GM23338 (cell line): ENCODE measurements around the gene DCPS. TPM values are rescaled to one million over a fixed set of nuclear protein-coding genes. Genes with fewer than 3 reads are reported as not detected.

ENCODE experiments used
- ATAC-seq: fragments of 200-7000 bp; cut with Tn5 transposase; 3 replicates; pipeline ENCODE4 v1.9.1; 2020
- DNase-seq: peaks from one replicate; pipeline ENCODE4 v3.0.0-alpha.2; 2015; ENCODE audit warnings: low spot score
- H2AFZ ChIP-seq: fragments of 200-600 bp; sonication (generic); 2 replicates; pipeline ENCODE4 v1.8.0; 2016; ENCODE audit warnings: antibody characterized with exemption, mild to moderate bottlenecking, moderate library complexity
- H3F3A ChIP-seq: fragments of 200-600 bp; sonication (generic); replicated peaks from 2 replicates; pipeline ENCODE4 v1.8.0; 2017; ENCODE audit warnings: antibody characterized with exemption, mixed run types, low read depth
- H3K27ac ChIP-seq: fragments of 200-600 bp; sonication (generic); 2 replicates; pipeline ENCODE4 v1.6.1; 2016; ENCODE audit warnings: low read depth
- H3K27me3 ChIP-seq: fragments of 200-600 bp; sonication (generic); 2 replicates; pipeline ENCODE4 v1.8.0; 2016; ENCODE audit warnings: mild to moderate bottlenecking, mixed run types, moderate library complexity; ENCODE audit not compliant: insufficient read depth
- H3K36me3 ChIP-seq: fragments of 200-600 bp; sonication (generic); 2 replicates; pipeline ENCODE4 v1.8.0; 2016; ENCODE audit warnings: mild to moderate bottlenecking; ENCODE audit not compliant: insufficient read depth
- H3K4me1 ChIP-seq: fragments of 200-600 bp; sonication (generic); 2 replicates; pipeline ENCODE4 v1.8.0; 2016; ENCODE audit warnings: mild to moderate bottlenecking, moderate library complexity; ENCODE audit not compliant: insufficient read depth
- H3K4me2 ChIP-seq: fragments of 200-600 bp; sonication (generic); 2 replicates; pipeline ENCODE4 v1.7.1; 2017; ENCODE audit warnings: mixed run types
- H3K4me3 ChIP-seq: fragments of 200-600 bp; sonication (generic); 2 replicates; pipeline ENCODE4 v1.6.1; 2016; ENCODE audit warnings: mixed run types
- H3K79me2 ChIP-seq: fragments of 200-600 bp; sonication (generic); replicated peaks from 2 replicates; pipeline ENCODE4 v1.8.0; 2017; ENCODE audit warnings: mild to moderate bottlenecking; ENCODE audit not compliant: insufficient read depth
- H3K9me2 ChIP-seq: fragments of 200-600 bp; sonication (generic); 2 replicates; pipeline ENCODE4 v1.8.0; 2017; ENCODE audit not compliant: insufficient read depth
- H4K20me1 ChIP-seq: fragments of 200-600 bp; sonication (generic); replicated peaks from 2 replicates; pipeline ENCODE4 v1.8.0; 2017; ENCODE audit warnings: mild to moderate bottlenecking; ENCODE audit not compliant: insufficient read depth
- H3K27ac Mint-ChIP-seq: 2 replicates; pipeline ENCODE4 v1.8.0; 2020; ENCODE audit warnings: inconsistent platforms, mild to moderate bottlenecking, moderate library complexity, mixed read lengths
- H3K27me3 Mint-ChIP-seq: 3 replicates; pipeline ENCODE4 v1.8.0; 2022; ENCODE audit warnings: low read depth, mild to moderate bottlenecking, moderate library complexity, mixed read lengths, inconsistent platforms; ENCODE audit not compliant: insufficient read depth, poor library complexity
- H3K36me3 Mint-ChIP-seq: 3 replicates; pipeline ENCODE4 v1.8.0; 2021; ENCODE audit warnings: low read depth, mild to moderate bottlenecking, inconsistent platforms, moderate library complexity, mixed read lengths
- H3K4me1 Mint-ChIP-seq: 3 replicates; pipeline ENCODE4 v1.8.0; 2020; ENCODE audit warnings: mild to moderate bottlenecking, inconsistent platforms, mixed read lengths
- H3K4me3 Mint-ChIP-seq: 3 replicates; pipeline ENCODE4 v1.8.0; 2021; ENCODE audit warnings: moderate library complexity, mild to moderate bottlenecking, inconsistent platforms, mixed read lengths
- H3K9me3 Mint-ChIP-seq: 3 replicates; pipeline ENCODE4 v1.8.0; 2020; ENCODE audit warnings: moderate library complexity, mild to moderate bottlenecking, inconsistent platforms, mixed read lengths
- CREB1 ChIP-seq: fragments of 250-450 bp; sonication (Bioruptor Pico); IDR thresholded peaks from 2 replicates; pipeline ENCODE4 v1.5.0; 2020; ENCODE audit warnings: low read depth, mild to moderate bottlenecking, moderate library complexity
- ETS1 ChIP-seq: IDR thresholded peaks from 2 replicates; pipeline ENCODE4 v1.6.1; 2016; ENCODE audit warnings: antibody characterized with exemption
- EZH2 ChIP-seq: fragments of 200-600 bp; sonication (generic); IDR thresholded peaks from one replicate; pipeline ENCODE4 v1.8.0; 2017; ENCODE audit warnings: antibody characterized with exemption, mild to moderate bottlenecking, low read depth; ENCODE audit not compliant: unreplicated experiment
- EZH2phosphoT487 ChIP-seq: fragments of 200-600 bp; sonication (generic); IDR thresholded peaks from one replicate; pipeline ENCODE4 v1.8.1; 2018; ENCODE audit warnings: antibody characterized with exemption; ENCODE audit not compliant: unreplicated experiment
- JUNB ChIP-seq: IDR thresholded peaks from one replicate; pipeline ENCODE4 v1.6.1; 2016; ENCODE audit warnings: antibody characterized with exemption; ENCODE audit not compliant: unreplicated experiment
- NANOG ChIP-seq: IDR thresholded peaks from 2 replicates; pipeline ENCODE4 v1.6.1; 2016; ENCODE audit warnings: antibody characterized with exemption, borderline replicate concordance
- POLR2AphosphoS5 ChIP-seq: IDR thresholded peaks from 2 replicates; pipeline ENCODE4 v1.6.1; 2016; ENCODE audit warnings: antibody characterized with exemption, low read depth
- STAT1 ChIP-seq: IDR thresholded peaks from one replicate; pipeline ENCODE4 v1.6.1; 2016; ENCODE audit warnings: antibody characterized with exemption; ENCODE audit not compliant: unreplicated experiment
- ZNF114 ChIP-seq: fragments of 250-450 bp; sonication (Bioruptor Pico); IDR thresholded peaks from 2 replicates; pipeline ENCODE4 v1.5.0; 2020; ENCODE audit warnings: mild to moderate bottlenecking, moderate library complexity
- ZNF331 ChIP-seq: fragments of 250-450 bp; sonication (Bioruptor Pico); IDR thresholded peaks from 2 replicates; pipeline ENCODE4 v1.5.0; 2020; ENCODE audit warnings: low read depth, mild to moderate bottlenecking, moderate library complexity
- polyA plus RNA-seq: library from polyadenylated mRNA; unstranded; fragments of >200 nt; fragmentation: Nextera tagmentation; extraction: Ambion mirVana; gene quantifications from 2 replicates; pipeline ENCODE4 v1.2.1, GENCODE V29; 2016
- total RNA-seq: library from RNA; depleted of rRNA; stranded (reverse); fragments of >200 nt; shearing (Covaris generic); gene quantifications from 2 replicates; pipeline ENCODE4 v1.2.3, GENCODE V29; 2014
- TF ChIP-seq, protein P1 (sequence below): fragments of 250-450 bp; sonication (Bioruptor Pico); IDR thresholded peaks from 2 replicates; pipeline ENCODE4 v1.5.0; 2020; ENCODE audit warnings: mild to moderate bottlenecking, moderate library complexity
- TF ChIP-seq, protein P2 (sequence below), 2 experiments: fragments of 200-600 bp in 1 of 2; sonication (generic) in 1 of 2; conservative IDR thresholded peaks; 2 replicates each; pipeline versions ENCODE4 v1.5.1 to v1.6.1; 2016 to 2017; ENCODE audit warnings: antibody characterized with exemption in 2 of 2, low read depth in 2 of 2, mild to moderate bottlenecking in 2 of 2, moderate library complexity in 1 of 2
- TF ChIP-seq, protein P3 (sequence below): IDR thresholded peaks from one replicate; pipeline ENCODE4 v1.6.1; 2018; ENCODE audit warnings: antibody characterized with exemption; ENCODE audit not compliant: unreplicated experiment

The DCPS gene
- total and polyA plus RNA-seq, 2 experiments from 2014 or later, result 26.8 to 46.4 TPM

GRCh38 chr11:126322996-126323395 is 19.1 kb downstream of the DCPS start:
- no peaks in the 10 kb centered on the region; the same call in 2 of the 3 replicates for H3K36me3 Mint-ChIP-seq
- Histone ChIP-seq H3K27ac (no peak overlapping the region), H3K27me3 (no peaks in the 10 kb centered on the region), H3K4me1 (no peaks in the 10 kb centered on the region), H3K4me3 (no peak overlapping the region), H3K4me2 (no peak overlapping the region), H3K9me2 (no peaks in the 10 kb centered on the region), H3K79me2 (no peaks in the 10 kb centered on the region; the same call in none of the 2 replicates), H4K20me1 (no peaks in the 10 kb centered on the region), H2AFZ (no peak overlapping the region), H3K36me3 (no peaks in the 10 kb centered on the region), H3F3A (no peaks in the 10 kb centered on the region)
- TF ChIP-seq STAT1 (no peak), EZH2 (no peak), ETS1 (no peak), CREB1 (CRISPR knock-in tag) (no peak), NANOG (no peak), POLR2AphosphoS5 (no peak), ZNF114 (CRISPR knock-in tag) (no peak), EZH2phosphoT487 (no peak), JUNB (no peak), ZNF331 (CRISPR knock-in tag) (no peak)
- TF ChIP-seq, protein P1, sequence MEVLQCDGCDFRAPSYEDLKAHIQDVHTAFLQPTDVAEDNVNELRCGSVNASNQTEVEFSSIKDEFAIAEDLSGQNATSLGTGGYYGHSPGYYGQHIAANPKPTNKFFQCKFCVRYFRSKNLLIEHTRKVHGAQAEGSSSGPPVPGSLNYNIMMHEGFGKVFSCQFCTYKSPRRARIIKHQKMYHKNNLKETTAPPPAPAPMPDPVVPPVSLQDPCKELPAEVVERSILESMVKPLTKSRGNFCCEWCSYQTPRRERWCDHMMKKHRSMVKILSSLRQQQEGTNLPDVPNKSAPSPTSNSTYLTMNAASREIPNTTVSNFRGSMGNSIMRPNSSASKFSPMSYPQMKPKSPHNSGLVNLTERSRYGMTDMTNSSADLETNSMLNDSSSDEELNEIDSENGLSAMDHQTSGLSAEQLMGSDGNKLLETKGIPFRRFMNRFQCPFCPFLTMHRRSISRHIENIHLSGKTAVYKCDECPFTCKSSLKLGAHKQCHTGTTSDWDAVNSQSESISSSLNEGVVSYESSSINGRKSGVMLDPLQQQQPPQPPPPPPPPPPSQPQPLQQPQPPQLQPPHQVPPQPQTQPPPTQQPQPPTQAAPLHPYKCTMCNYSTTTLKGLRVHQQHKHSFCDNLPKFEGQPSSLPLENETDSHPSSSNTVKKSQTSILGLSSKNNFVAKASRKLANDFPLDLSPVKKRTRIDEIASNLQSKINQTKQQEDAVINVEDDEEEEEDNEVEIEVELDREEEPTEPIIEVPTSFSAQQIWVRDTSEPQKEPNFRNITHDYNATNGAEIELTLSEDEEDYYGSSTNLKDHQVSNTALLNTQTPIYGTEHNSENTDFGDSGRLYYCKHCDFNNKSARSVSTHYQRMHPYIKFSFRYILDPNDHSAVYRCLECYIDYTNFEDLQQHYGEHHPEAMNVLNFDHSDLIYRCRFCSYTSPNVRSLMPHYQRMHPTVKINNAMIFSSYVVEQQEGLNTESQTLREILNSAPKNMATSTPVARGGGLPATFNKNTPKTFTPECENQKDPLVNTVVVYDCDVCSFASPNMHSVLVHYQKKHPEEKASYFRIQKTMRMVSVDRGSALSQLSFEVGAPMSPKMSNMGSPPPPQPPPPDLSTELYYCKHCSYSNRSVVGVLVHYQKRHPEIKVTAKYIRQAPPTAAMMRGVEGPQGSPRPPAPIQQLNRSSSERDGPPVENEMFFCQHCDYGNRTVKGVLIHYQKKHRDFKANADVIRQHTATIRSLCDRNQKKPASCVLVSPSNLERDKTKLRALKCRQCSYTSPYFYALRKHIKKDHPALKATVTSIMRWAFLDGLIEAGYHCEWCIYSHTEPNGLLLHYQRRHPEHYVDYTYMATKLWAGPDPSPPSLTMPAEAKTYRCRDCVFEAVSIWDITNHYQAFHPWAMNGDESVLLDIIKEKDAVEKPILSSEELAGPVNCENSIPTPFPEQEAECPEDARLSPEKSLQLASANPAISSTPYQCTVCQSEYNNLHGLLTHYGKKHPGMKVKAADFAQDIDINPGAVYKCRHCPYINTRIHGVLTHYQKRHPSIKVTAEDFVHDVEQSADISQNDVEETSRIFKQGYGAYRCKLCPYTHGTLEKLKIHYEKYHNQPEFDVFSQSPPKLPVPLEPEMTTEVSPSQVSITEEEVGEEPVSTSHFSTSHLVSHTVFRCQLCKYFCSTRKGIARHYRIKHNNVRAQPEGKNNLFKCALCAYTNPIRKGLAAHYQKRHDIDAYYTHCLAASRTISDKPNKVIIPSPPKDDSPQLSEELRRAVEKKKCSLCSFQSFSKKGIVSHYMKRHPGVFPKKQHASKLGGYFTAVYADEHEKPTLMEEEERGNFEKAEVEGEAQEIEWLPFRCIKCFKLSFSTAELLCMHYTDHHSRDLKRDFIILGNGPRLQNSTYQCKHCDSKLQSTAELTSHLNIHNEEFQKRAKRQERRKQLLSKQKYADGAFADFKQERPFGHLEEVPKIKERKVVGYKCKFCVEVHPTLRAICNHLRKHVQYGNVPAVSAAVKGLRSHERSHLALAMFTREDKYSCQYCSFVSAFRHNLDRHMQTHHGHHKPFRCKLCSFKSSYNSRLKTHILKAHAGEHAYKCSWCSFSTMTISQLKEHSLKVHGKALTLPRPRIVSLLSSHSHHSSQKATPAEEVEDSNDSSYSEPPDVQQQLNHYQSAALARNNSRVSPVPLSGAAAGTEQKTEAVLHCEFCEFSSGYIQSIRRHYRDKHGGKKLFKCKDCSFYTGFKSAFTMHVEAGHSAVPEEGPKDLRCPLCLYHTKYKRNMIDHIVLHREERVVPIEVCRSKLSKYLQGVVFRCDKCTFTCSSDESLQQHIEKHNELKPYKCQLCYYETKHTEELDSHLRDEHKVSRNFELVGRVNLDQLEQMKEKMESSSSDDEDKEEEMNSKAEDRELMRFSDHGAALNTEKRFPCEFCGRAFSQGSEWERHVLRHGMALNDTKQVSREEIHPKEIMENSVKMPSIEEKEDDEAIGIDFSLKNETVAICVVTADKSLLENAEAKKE (CRISPR knock-in tag), result no peak
- TF ChIP-seq, protein P2, sequence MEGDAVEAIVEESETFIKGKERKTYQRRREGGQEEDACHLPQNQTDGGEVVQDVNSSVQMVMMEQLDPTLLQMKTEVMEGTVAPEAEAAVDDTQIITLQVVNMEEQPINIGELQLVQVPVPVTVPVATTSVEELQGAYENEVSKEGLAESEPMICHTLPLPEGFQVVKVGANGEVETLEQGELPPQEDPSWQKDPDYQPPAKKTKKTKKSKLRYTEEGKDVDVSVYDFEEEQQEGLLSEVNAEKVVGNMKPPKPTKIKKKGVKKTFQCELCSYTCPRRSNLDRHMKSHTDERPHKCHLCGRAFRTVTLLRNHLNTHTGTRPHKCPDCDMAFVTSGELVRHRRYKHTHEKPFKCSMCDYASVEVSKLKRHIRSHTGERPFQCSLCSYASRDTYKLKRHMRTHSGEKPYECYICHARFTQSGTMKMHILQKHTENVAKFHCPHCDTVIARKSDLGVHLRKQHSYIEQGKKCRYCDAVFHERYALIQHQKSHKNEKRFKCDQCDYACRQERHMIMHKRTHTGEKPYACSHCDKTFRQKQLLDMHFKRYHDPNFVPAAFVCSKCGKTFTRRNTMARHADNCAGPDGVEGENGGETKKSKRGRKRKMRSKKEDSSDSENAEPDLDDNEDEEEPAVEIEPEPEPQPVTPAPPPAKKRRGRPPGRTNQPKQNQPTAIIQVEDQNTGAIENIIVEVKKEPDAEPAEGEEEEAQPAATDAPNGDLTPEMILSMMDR (conservative IDR thresholded peaks at IDR 0.05; ENCODE audit: low read depth in 2 of 2), result no peak
- TF ChIP-seq, protein P3, sequence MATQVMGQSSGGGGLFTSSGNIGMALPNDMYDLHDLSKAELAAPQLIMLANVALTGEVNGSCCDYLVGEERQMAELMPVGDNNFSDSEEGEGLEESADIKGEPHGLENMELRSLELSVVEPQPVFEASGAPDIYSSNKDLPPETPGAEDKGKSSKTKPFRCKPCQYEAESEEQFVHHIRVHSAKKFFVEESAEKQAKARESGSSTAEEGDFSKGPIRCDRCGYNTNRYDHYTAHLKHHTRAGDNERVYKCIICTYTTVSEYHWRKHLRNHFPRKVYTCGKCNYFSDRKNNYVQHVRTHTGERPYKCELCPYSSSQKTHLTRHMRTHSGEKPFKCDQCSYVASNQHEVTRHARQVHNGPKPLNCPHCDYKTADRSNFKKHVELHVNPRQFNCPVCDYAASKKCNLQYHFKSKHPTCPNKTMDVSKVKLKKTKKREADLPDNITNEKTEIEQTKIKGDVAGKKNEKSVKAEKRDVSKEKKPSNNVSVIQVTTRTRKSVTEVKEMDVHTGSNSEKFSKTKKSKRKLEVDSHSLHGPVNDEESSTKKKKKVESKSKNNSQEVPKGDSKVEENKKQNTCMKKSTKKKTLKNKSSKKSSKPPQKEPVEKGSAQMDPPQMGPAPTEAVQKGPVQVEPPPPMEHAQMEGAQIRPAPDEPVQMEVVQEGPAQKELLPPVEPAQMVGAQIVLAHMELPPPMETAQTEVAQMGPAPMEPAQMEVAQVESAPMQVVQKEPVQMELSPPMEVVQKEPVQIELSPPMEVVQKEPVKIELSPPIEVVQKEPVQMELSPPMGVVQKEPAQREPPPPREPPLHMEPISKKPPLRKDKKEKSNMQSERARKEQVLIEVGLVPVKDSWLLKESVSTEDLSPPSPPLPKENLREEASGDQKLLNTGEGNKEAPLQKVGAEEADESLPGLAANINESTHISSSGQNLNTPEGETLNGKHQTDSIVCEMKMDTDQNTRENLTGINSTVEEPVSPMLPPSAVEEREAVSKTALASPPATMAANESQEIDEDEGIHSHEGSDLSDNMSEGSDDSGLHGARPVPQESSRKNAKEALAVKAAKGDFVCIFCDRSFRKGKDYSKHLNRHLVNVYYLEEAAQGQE, result no peak
- DNase-seq, result no peak
- no peaks in the 10 kb centered on the region for H3K9me3 Mint-ChIP-seq
- ATAC-seq, result no peak
- H3K4me1 Mint-ChIP-seq, result peaks cover 11% of the 10 kb centered on the region
- no peak overlapping the region for H3K4me3 Mint-ChIP-seq
- H3K27ac Mint-ChIP-seq, result no peak overlapping the region
- H3K27me3 Mint-ChIP-seq, result no peaks in the 10 kb centered on the region
